ENCODE measurements around the gene TTC33.
"Not testable (repeated sequence)": the region's sequence is repeated elsewhere in the genome, so short reads cannot be mapped to it uniquely, and the experiment has no call there.

The TTC33 gene

GRCh38 chr5:40601198-40601868 is 154.4 kb downstream of the TTC33 start:
- DNase-seq: no peak

- no peak for DNase-seq
Measured at GRCh38 chr5:40600383-40600782, 155.4 kb downstream of the TTC33 start.

- no peak for DNase-seq
Measured at GRCh38 chr5:40599676-40600075, 156.1 kb downstream of the TTC33 start.

GRCh38 chr5:40594811-40595210 is 160.9 kb downstream of the TTC33 start:
- no peak for DNase-seq

- not testable (repeated sequence) for DNase-seq
Measured at GRCh38 chr5:40591727-40592396, 163.9 kb downstream of the TTC33 start.

DNA sequence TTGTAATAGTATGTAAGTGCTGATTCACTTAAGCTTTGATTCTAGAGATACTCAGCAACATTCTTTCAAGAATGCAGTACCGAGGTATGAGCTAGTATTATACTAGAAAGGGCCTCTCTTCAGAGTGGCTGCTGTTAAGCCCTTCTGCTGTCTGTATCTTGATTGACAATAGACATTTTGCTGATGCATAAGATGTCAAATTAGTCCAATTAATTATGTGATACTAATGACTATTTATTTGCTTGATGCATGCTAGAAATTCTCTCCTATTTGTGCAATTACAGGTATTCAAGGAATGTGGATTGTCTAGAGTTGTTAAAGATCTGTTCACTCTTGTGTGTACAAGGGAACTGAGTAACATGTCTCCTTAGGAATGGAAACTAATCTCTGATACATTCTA is 168.4 kb downstream of the TTC33 start:
- no peak for DNase-seq

DNA sequence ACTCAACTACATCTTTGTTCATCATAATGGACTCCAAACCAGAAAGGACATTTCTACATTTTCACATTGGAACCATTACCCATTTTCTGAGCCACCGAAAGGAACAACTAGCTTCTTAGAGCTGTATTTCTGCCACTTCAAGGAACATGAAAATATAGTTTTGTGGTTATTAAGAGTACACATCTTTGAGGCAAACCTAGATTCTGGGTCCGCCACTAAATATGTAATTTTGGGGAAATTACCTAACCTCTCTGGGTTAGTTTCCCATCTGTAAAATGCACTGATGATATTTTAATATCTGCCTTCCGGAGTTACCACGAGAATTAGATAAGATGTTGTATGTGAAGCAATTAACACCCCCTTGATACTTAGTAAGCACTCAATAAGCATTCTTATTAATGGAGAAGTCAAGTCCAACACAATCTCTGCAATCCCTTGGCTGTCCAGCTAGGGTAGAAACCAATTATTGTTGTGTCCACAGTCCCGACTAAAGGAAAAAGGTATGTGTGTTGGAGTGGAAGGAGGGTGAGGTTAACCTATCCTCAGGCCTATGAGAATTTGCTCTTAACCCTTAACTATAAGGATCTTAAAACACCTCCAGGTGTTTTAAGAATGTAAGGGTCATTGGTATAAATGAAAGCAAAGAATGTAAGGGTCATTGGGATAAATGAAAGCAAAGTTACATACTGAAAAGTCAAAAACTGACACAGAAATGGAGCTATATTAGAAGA is 170.1 kb downstream of the TTC33 start:
- no peak for DNase-seq

DNA sequence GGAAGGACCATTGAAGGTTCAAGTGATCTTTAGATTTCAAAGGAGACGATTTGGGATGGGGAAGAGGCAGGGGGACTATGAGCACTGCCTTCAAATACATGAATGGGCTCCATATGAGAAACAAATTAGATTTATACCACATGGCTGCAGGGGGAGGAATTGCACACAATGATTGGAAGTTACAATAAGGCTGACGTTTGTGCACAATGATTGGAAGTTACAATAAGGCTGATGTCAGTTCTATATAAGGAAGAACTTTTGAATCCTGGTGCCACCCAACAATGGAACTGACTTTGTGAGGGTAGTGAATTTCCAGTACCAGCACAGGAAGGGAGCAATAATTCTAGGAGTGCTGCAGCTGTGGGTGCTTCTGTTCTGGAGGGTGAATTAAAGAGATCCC is 171.7 kb downstream of the TTC33 start:
- DNase-seq: no peak

DNA sequence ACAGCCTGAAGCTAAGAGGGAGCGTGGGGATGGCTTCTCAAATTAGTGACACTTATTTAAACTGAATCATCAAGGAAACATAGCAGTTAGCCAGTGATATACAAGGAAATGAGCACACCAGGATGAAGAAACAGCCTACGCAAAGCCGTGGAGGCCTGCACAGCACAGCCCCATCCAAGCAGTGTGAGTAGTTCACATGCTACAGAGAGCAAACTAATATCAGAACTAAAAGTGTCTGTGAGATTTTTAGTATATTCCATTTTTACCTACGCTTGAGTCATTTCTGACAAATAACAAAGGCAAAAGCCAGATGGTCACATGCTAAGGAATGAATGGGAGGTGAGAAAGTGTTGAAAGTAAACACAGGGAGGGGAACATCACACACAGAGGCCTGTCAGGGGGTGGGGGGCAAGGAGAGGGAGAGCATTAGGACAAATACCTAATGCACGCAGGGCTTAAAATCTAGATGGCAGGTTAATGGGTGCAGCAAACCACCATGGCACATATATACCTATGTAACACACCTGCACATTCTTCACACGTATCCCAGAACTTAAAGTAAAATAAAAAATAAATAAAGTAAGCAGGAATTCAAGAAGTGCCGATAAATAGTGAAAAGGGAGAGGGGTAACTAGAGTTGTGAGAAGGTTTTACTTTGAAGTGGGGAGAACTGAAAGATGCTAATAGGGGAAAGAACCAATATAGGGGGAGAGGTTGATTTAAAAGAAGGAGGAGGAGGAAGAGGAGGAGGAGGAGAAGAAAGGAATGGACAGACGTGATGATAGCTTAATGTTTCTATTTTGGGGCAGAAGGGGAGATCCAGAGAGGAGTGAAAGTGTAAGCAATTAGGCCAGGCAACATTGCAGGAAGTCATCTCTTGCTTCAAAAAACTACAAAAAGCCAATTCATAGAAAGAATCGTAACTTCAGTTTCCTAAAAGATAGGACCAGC is 177.0 kb downstream of the TTC33 start:
- DNase-seq: no peak

DNA sequence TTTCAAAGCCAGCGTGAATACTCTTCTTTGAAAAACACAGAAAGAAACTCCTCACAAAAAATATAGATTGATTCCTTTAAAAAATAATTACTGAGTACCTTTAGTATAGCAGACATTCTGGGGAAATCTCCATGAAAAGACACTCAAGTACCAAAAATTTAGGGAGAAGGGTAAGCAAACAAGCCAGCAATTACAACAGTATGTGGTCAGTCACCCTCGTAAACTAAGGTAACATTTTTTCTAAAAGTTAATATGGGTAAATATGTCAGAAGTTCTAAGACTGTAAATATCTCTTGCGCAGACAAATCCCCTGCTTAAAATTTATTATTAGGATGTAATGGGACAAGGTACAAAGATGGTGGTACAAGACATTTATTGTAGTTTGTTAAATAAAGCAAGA is 178.0 kb downstream of the TTC33 start:
- DNase-seq: no peak

GRCh38 chr5:40575921-40576320 is 179.8 kb downstream of the TTC33 start:
- DNase-seq: no peak

GRCh38 chr5:40575411-40575810 is 180.3 kb downstream of the TTC33 start:
- no peak for DNase-seq

- DNase-seq: no peak
Measured at GRCh38 chr5:40572937-40573336, 182.8 kb downstream of the TTC33 start.

DNA sequence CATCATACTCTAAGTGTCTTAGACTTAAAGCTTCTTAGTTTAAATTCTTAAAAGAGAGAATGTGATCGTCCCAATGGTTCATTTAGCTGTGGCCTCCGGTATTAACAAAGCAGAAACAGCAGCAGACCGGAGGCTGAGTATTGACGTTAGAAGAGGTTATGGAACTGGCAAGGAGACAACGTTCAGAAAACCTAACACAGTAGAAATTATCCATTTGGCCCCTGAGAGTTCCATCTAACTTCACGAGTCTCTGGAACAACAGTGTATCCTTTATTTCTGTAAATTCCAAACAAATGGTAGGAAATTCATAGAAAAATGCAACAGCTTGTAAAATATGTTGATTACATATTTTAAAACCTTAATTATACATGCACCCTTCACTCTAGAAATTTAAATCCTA is 183.4 kb downstream of the TTC33 start:
- no peak for DNase-seq

DNA sequence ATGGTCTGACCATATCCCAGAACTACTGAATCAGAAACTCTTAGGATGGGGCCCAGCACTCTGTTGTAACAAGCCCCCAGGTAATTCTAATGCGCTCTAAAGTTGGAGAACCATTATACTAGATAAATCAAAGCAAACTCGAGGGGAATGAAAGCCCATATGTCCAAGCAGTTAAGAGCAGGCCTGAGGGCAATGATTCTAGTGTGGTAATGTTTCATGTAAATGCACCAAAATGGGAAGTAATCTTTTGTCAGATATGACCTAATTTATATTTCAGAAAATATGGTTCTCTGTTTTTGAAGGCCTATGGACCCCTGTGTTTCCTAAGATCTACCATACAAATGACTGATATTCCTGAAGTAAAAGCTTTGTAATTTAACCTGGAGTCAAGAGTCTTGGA is 184.0 kb downstream of the TTC33 start:
- DNase-seq: no peak

DNA sequence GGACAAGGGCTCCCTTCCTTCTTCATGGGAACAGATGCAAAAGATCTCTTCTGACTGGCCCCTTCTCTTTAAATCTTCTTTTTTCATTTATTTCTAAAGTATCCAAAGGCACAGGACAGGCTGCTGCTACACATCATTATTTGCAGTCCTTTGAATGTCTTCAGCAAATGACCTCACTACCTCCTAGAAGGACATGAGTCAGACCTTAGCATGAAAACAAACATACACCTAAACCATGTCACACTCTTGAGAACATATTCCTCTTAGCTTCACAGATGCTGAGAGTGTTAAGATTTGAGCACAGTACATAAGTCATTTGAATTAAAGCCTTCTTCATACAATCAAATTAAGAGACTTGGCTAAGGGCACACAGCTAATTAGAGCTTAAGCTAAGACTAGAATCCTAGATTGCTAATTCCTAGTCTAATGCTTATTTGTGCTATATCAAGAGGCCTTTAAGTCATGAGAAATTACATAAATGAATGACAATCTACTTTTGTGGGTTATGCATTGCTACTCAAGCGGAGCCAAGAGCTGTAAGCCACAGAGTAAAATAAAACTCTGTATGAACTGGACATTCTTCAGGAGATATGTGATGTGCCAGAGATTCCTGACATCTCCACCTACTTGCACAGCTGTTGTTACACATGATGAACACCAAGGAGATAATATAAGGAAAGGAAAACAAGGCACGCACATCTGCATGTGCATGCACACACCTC is 185.2 kb downstream of the TTC33 start:
- no peak for DNase-seq

GRCh38 chr5:40569546-40570270 is 186.1 kb downstream of the TTC33 start:
- DNase-seq: no peak

- no peak for DNase-seq
Measured at GRCh38 chr5:40568548-40568947, 187.2 kb downstream of the TTC33 start.

DNA sequence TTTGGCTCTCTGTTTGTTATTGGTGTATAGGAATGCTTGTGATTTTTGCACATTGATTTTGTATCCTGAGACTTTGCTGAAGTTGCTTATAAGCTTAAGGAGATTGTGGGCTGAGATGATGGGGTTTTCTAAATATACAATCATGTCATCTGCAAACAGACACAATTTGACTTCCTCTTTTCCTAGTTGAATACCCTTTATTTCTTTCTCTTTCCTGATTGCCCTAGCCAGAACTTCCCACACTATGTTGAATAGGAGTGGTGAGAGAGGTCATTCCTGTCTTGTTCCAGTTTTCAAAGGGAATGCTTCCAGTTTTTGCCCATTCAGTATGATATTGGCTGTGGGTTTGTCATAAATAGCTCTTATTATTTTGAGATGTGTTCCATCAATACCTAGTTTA is 192.6 kb downstream of the TTC33 start:
- DNase-seq: not testable (repeated sequence)

DNA sequence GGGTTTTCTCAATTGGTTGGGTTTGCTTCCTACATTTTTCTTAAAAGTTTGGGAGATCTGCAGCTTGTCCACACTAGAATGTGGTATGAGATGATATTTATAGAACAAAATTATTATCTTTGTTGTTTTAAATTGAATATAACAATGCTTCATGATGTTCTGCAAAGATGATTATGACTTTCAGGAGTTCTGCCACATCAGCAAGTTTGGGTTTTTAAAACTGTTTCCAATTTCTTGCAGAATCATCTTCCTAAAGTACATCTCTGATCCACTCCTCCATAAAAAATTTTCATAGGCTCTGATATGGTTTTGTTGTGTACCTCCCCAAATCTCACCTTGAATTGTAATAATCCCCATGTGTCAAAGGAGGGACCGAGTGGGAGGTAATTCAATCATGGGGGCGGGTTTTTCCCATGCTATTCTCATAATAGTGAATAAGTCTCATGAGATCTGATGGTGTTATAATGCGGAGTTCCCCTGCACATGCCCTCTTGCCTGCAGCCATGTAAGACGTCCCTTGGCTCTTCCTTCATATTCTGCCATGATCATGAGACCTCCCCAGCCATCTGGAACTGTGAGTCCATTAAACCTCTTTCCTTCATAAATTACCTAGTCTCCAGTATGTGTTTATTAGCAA is 195.2 kb downstream of the TTC33 start:
- DNase-seq: no peak

DNA sequence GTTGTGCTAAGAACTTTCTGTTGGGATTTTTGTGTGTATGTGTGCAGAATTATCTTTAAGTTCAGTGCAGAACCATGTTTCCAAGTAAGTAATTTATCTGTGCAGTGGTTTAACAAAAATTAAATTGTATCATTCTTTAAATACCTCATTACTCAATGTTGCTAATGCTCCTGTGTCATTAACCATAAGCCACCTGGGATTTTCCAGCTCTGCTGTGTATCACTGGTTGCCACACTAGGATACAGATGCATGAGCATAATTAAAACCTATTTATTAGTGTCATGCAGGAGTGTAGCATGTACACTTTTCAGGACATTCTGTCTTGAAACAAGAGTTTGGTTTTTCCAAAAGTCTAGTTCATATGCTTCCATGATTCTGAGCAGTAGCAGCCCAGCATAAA is 196.5 kb downstream of the TTC33 start:
- no peak for DNase-seq

Measured in NCI-H187 (cell line).